ENCODE data around the gene TM4SF4.
A peak's percentile ranks its signal among the peaks of the same experiment; 100 is the strongest.

GRCh38 chr3:149487598-149488197, 13.2 kb downstream of the TM4SF4 start:
- TF ChIP-seq CTCF (IDR thresholded peaks at IDR 0.05) (peak in 2 of 4 experiments; percentile 7 to 20), POLR2AphosphoS5 (IDR thresholded peaks at IDR 0.05) (no peak), EP300 (IDR thresholded peaks at IDR 0.05) (no peak)
